NCI-H69 (cell line): Measurements from ENCODE around the gene LRRN2.

Experiments
- DNase-seq: peaks from one replicate; lab custom pipeline; 2025; lab: John Stamatoyannopoulos, UW

The LRRN2 gene

DNA sequence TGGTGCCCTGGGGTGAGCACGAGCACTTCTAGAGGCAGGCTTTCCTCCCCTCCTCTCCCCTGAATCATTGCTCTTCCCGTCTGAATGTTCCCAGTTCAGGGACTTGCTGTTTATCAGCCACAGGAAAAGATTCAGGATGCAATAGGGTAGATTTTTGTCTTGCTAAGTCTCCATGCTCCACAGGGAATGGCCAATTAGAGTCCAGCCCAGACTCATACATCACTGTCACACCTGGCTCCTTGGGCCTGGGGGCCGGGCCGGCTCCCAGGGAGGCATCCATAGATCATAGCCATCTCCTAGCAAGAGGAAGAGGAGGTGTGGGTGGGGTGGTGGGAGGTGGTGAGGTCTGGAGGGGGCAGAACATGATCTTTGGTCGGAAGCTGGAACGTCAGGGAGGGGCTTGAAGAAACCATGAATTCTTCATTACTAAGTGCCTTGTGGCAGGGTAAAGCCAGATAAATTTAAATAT lies 83.4 kb downstream of the LRRN2 start:
- DNase-seq = peak; percentile 96

DNA sequence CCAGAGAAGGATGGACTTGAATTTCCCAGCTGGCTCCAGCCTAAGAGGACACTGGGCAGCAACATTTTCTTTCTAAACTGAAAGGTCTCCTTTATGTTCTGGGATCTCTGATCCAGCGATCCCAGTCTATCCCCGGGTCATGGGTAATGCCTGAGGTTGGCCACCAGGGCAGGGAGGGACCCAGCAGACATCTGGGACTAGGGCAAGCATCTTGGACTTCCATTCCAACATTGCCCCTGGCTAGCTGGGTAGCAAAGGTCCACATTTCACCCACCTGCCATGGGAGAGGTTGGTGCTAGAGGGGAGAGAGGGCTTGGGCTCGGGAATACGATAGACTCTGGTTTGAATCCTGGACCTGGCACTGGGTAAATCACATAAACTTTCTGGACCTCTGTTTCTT lies 84.6 kb downstream of the LRRN2 start:
- peak; percentile 28 for DNase-seq

DNA sequence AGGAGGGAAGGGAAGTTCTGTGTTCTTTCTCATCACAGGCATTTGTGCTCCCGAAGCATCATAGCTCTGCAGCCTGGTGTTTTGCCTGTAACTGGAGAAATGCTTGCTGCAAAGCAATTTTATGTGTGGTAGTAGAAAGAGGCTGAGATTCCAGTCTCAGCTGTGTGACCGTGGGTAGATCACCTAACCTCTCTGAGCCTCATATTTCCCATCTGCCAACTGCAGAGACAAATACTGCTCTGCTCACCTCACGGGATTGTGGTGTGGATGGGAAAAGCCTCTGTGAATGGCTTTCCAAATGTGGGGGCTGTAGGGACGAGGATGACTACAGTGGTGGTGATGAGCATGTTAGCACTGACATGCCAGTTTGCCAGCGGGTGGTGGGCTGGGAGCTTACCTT lies 85.3 kb downstream of the LRRN2 start:
- DNase-seq = no peak

DNA sequence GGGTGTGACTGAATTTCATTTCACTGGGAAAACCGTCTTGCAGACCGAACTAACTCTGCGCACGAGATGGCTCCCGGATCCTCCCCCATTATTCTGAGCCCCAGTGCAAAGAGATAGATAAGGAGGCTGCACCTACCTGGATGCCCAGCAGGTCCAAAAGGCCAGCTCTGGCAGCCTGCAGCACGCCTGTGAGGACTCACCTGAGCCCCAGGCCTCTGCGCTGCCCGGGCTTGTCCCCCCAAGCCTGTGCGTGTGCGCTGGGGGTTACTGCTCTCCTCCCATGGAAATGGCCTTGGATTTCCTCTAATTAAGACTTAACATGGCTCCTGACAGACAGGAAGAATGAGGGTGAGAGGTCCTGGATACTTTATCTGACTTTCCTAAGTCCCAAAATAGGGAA lies 85.9 kb downstream of the LRRN2 start:
- no peak for DNase-seq

DNA sequence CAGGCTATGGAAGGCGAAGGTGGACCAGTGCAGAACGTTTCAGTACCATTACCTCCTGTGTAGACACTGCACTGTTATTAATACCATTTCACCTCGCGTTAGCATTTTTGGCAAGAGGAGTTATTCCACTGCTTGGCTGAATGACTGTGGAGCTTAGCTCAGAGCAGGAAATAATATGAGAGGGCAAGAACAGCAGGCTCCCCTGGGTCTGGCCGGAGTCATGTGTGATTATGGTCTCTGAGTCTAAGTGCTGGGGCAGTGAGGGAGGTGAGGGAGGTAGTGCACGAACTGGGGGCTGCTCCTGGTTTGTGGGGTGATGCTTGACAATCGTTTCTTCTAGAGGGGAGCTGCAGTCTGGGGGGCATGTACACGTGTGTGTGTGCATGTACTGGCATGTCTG lies 86.4 kb downstream of the LRRN2 start:
- peak; percentile 34 for DNase-seq

DNA sequence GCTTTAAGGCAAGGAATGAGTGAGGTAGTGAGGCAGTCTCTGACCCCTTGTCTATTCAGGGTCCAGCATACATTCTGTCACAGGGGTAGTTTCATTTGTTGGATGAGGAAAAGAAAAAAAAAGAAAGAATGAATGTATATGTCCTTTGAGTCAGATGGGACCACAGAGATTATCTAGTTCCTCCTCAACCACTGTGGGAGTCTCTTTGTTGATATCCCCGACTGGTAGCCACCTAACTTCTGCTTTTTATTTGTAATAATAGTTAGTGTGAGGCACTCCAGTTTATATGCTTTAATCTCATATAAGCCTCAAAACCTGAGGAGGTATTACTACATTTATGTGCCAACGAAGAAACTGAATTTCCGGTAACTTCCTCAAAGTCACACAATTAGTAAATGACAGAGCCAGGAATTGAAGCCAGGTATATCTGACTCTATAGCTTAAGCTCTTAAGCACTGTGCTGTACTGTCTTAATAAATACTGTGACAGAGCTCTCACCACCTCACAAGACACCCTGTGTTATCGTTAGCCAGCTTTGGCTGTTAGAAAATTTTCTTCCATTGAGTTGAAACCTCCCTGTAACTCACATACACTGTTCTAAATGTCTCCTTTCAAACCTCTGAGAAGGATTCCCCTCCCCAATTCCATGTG lies 87.1 kb downstream of the LRRN2 start:
- no peak for DNase-seq

DNA sequence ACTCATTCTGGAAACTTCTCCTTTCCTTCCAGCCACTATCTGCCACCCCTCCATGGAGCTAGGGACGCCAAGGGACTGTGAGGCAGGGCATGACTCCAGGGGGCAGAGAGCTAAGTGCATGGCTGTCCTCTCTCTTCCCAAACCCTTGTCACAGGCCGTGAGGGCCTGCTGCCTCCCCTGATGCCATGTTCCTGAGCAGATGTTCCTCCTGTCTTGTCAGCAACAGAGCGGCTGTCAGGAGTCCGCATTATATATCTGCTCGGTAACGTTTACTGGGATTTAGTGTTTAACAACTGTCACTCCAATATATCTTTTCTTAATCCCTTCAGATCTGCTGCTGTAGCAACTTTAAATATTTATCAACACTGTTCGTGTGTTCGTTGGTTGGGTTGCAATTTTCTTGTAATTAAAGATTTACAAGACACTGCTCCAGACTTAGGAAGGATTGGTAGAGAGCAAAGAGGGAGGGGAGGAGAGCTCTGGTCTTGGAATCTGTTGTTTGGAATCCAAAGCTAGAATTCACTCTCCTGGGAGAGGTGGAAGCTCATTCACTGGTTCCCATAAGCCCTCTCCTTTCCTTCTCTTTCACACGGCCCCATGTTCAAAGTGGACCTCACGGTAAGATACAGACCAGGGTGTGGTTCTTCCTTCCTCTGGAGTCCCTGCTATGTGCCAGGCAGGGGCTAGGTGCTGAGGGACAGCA lies 93.1 kb downstream of the LRRN2 start:
- DNase-seq = no peak

DNA sequence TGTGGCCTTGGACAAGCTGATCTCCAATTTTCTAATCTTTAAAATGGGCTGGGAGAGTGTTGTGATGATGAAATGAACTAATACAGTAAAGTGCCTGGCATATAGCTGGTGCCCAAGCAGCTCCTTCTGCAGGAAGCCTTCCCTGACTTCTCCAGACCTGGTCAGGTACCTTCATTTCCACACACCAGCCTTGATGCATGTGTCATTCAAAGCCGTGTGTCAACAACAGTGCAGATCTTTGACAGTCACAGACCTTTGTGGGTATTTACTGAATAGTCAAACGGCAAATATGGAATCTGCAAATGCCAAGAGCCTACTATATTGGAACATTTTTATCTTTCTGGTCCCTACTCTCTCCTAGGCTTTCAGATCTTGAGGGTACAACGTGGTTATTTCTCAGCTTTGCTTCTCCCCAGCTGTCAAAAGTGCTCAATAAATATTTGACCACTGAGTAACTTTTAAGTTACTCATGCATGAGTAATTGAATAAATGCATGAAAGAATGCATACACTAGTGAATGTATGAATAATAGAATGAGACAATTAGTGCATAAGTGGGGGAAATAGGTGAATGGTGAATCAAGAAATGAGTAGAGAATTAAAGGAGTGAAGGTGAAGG lies 94.0 kb downstream of the LRRN2 start:
- no peak for DNase-seq

DNA sequence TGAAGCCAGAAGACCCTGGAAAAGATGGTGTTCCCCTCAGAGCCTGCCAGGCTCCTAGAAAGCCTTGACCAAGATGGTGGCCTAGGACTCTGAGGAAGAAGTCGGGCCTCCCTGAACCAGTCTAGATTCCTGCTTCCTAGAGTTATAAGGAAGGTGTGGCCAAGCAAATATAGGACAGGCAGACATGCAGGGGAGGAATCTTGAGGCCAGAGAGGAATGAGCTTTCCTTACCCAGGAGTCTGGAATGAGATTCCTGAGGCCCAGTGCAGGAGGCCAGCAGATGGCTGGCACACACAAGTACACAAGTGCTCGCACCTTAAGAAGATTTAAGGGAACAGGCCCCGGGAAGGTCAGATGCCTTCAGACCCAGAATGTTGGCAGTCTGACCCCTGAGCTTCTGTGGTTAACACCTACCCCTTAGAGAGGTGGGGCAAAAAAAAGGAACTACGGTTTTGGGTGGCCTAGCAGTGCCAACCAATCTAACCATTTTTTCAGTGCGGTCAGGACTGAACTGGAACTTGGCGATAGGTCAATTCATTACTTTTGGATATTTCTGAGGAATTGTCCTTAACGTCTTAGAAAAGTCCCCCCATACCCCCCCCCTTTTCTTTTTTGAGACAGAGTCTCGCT lies 96.0 kb downstream of the LRRN2 start:
- DNase-seq = no peak

DNA sequence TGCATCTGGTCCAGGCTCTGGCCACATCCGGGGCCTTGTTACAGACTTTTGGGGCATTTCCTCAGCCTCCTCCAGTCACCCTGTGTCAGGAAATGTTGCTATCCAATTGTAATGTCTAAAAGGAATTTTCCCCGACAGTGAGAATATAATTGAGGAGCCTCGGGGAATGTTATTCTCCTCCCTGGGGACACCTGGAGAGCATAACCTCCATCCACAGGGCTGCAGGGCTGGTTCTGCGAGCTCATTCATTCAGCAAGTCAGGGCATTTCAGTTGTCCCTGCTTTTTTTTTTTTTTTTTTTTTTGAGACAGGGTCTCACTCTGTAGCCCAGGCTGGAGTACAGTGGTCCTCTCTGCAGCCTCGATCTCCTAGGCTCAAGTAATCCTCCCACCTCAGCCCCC lies 96.7 kb downstream of the LRRN2 start:
- peak; percentile 41 for DNase-seq

DNA sequence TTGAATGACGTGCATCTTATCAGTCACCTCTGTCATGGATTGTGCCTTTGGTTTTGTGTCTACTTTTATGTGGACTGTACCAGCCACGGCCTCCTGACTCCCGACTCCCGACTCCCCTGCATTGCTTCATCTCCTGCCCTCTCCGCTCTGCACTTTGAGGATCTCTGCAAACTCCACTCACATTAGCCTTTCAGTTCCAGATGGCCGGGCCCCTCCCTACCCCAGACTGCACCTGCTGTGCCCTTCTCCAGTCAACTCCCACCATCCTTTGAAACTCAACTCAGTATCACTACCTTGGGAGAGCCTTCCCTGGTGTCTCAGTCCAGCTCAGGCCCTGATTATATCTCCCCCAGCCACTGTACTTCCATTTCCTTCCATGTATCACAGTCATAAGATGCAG lies 97.9 kb downstream of the LRRN2 start:
- DNase-seq = peak; percentile 65

DNA sequence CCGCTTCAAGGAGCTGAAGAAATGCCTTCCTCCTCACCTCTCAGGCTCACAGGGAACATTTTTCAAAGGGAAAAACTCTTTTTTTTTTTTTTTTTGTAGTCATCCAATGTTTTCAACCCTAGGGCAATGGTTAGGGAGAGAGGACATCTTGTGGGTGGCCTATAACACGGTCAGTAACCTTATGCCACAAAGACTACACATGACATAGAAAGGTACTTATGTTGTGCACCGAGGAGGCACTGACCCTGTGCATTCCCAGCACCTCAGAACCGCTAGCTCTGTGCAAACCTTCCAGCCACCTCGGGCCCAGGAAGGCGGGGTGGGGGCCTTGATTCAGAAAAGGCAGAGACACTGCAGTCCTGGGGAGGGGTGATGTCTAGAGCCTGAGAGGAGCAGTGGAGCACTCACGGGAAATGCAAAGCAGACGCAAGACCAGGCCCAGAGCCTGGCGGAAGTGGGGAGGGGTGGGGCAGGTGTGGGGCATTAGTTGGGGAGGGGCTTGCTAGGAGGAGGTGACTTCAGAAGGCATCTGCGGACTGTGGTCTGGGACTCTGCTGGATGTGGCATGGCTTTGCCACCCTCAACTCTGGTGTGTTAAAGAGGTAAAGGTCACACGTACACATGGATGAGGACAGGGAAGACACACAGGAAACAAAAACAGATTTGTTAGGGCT lies 100.7 kb downstream of the LRRN2 start:
- DNase-seq = peak; percentile 35

DNA sequence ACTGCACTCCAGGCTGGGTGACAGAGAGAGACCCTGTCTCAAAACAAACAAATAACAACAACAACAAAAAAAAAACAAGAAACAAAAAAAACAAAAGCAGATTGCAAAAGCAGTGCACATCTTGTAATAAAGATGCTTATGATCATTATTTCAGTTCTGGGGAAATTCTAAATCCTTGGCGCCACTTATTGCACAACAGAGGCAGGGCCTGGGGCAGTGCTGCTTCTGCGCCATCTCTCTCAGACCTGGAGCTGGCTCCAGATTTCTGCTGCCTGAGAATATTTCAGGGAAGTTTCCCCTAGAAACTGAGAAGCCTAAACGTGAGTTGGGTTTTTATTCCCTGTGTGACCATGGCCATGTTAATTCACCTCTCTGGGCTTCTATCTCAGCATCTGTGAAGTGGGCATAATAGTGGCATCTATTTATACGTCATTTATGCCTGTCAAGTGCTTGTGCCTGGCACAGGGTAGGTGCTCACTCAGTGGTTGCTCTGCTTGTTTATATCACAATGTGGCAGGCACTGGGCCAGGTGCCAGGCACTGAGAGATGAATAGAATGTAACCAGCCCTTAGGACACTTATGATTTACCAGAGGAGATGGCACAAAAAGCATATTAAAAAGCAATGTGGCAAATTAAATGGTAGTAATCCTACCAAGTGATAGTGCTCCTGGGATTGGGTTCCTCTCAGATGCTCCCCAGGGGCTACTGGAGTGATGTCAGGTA lies 101.5 kb downstream of the LRRN2 start:
- peak; percentile 85 for DNase-seq

DNA sequence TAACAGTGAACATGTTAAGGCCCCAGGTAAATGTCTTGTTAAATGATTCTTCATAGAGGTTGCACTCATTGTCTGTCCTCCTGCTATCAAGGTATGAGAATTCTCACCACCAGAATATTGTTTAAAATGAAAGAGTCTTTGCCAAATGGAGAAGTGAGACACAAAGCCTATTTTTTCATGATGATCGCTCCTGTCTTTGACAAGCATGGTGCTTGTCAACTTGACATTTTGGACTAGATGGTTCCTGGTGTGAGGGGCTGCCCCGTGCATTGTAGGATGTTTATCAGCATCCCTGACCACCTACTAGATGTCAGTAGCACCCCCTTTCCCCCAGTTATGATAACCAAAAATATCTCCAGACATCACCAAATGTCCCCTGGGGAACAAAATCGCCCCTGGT lies 103.8 kb downstream of the LRRN2 start:
- no peak for DNase-seq

DNA sequence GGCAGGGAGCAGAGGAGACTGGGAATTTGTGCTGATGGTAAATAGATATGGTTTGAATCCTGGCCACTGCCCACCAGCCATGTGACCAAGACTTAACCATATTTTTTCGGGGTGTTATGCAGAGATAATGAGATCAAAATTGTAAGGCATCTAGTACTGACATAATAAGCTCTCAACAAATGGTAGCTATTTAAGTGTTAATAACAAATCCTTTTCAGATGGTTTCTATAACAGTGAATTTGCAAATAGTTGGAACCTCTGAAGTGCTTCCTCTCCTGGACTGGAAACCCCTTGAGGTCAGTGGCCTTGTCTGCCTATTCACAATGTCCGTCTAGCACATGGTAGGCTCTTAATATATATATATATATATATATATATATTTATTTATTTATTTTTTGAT lies 104.7 kb downstream of the LRRN2 start:
- DNase-seq = no peak

DNA sequence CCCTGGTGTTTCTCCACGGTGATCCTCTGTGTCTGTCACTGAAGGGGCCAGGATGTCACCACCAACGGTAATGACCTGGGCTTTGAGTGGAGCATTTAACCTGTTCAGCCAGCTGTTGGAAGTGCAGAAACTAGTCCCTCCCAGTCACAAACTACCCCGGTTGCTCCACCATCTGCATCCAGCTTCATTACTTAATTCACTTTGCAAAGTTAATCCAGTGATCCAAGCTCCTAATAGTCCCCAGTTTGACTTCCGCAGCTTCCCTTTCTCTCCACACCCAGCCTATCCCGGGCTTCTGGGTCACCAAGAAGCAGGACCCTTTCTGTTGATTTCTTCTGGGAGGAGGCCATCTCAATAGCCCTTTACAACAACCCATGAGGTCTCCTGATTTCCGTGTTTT lies 105.9 kb downstream of the LRRN2 start:
- no peak for DNase-seq

DNA sequence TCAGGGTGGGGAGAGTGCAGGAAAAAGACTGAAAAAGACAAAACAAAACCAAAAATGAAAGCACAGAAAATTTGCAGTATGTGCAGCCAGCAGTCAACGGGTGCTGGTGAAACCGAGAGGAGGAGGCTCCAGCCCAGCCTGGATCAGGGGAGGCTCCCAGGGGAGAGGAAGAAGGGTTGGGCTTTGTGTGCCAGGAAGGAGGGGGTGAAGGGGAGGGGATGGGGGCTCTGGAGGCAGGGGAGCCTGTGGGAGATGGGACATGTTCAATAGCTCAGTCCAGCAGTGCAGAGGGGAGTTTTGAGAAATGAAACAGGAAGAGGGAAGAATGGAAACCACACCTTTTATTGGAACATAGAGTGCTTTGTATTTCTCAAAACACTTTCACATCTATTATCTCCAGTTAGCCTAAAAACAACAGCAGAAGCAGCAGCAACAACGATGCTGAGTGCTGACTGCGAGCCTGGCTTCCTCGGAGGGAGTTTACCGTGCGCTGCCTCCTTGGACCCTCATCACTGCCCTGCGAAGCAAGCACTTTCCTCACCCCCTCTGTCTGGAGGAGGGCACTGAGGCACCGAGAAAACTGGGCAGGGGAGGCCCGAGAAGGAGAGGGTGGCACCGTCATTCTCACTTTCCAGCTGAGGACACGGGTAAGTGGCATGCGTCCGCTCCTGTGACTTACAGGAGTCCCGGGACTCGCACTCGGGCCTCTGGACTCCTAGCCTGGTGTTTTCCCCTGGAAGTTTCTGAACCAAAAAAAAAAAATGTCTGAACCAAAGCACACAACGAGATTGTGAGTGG lies 106.5 kb downstream of the LRRN2 start:
- DNase-seq = peak; percentile 87

DNA sequence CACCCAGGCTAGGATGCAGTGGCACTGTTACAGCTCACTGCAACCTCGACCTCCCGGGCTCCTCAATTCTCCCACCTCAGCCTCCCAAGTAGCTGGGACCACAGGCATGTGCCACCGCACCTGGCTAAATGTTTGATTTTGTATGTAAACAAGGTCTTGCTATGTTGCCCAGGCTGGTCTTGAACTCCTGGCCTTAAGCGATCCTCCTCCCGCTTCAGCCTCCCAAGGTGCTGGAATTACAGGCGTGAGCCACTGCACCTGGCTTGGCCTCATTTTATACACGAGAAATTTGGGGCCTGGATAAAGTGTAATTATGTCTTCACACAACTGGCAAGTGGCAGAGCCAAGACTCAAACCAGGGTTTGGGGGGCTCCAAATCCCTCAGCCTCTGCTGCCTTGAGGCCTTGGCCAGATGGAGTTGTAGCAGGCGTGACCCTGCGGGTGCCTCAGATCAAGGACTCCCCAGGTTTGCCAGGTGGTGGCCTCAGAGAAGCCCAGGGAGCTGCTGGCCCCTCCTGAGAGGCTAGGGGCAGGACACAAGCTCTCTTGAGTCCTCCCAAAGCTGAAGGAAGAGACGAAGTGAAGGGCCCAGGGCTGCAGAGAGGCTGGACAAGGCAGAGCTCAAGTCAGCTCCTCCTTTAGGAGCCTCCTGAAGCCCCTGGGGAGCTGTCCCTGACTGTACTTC lies 107.6 kb downstream of the LRRN2 start:
- DNase-seq = peak; percentile 71

DNA sequence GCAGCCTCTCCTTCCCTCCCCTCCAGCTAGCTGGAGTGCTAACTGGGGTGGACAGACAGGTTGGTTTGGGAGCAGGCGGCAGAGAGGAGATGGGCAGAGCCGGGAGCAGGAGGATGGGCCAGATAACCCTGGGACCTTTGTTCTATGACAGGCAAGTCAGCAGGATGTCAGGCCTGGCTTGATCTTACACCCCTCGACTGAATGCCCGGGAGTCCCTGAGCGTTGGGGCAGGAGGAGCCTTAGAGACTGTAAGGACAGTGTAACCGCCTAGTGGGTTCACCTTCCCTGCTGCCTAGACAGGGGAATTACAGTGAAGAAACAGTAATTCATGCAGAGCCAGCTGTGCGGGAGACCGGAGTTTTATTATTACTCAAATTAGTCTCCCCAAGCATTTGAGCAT lies 109.1 kb downstream of the LRRN2 start:
- DNase-seq = peak; percentile 29
